H1 (cell line): ENCODE results near the gene NSFL1C.

Source experiments
- CHD1 ChIP-seq: IDR thresholded peaks from 2 replicates; pipeline ENCODE4 v1.6.1; 2012; ENCODE audit warnings: low read depth, low read length, improper control_type of control experiment
- HDAC2 ChIP-seq, 2 experiments: fragments of 300-600 bp in 1 of 2; sonication (generic) in 1 of 2; IDR thresholded peaks; 2 replicates each; pipeline ENCODE4 v1.6.1; 2011 to 2012; ENCODE audit warnings: low read depth in 2 of 2, low read length in 2 of 2, mild to moderate bottlenecking in 2 of 2, moderate library complexity in 2 of 2, borderline replicate concordance in 1 of 2, inconsistent platforms in 1 of 2
- POLR2A ChIP-seq, 2 experiments: IDR thresholded peaks; 1 replicate in 1 of 2; 2 replicates in 1 of 2; pipeline ENCODE4 v1.6.1; 2011; ENCODE audit warnings: low read depth in 2 of 2, low read length in 2 of 2, mild to moderate bottlenecking in 2 of 2; ENCODE audit errors: control extremely low read depth in 1 of 2
- RFX5 ChIP-seq: IDR thresholded peaks from 2 replicates; pipeline ENCODE4 v1.6.1; 2011; ENCODE audit warnings: low read depth, low read length, improper control_type of control experiment, borderline replicate concordance
- TEAD4 ChIP-seq: IDR thresholded peaks from 2 replicates; pipeline ENCODE4 v1.6.1; 2012; ENCODE audit warnings: low read depth, low read length, inconsistent platforms, mixed read lengths
- TF ChIP-seq, protein P1 (sequence below), 3 experiments: IDR thresholded peaks; 1 replicate in 2 of 3; 2 replicates in 1 of 3; pipeline versions ENCODE4 v1.5.1 to v1.6.1; 2011; ENCODE audit warnings: low read length in 3 of 3, mild to moderate bottlenecking in 3 of 3, inconsistent platforms in 2 of 3, low read depth in 1 of 3, moderate library complexity in 1 of 3; ENCODE audit not compliant: insufficient read depth in 1 of 3; ENCODE audit errors: control extremely low read depth in 1 of 3
- TF ChIP-seq, protein P2 (sequence below): IDR thresholded peaks from 2 replicates; pipeline ENCODE4 v1.6.1; 2011; ENCODE audit warnings: low read depth, mild to moderate bottlenecking, low read length; ENCODE audit not compliant: insufficient read depth

DNA sequence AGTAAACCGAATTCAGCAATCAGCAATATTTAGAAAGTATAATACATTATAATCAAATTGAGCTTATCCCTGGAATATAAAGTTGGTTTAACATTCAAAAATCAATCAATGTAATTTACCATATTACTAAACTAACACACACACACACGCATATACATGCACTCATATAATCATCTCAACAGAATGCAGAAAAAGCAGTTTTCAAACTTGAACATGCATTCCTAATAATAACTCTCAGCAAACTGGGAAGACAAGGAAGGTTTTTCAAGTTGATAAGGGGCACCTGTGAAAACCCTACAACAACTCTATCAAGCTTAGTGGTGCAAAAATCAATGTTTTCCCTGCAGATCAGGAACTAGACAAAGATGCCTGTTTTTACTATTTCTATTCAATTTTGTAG is 19.9 kb upstream of the NSFL1C start:
- TF ChIP-seq CHD1 (no peak), POLR2A (IDR thresholded peaks at IDR 0.05; ENCODE audit: control extremely low read depth in 1 of 2, low read depth in 2 of 2, low read length in 2 of 2) (no peak), HDAC2 (IDR thresholded peaks at IDR 0.05; ENCODE audit: borderline replicate concordance in 1 of 2, low read depth in 2 of 2, low read length in 2 of 2) (no peak), TEAD4 (no peak), RFX5 (no peak)
- TF ChIP-seq, protein P1, sequence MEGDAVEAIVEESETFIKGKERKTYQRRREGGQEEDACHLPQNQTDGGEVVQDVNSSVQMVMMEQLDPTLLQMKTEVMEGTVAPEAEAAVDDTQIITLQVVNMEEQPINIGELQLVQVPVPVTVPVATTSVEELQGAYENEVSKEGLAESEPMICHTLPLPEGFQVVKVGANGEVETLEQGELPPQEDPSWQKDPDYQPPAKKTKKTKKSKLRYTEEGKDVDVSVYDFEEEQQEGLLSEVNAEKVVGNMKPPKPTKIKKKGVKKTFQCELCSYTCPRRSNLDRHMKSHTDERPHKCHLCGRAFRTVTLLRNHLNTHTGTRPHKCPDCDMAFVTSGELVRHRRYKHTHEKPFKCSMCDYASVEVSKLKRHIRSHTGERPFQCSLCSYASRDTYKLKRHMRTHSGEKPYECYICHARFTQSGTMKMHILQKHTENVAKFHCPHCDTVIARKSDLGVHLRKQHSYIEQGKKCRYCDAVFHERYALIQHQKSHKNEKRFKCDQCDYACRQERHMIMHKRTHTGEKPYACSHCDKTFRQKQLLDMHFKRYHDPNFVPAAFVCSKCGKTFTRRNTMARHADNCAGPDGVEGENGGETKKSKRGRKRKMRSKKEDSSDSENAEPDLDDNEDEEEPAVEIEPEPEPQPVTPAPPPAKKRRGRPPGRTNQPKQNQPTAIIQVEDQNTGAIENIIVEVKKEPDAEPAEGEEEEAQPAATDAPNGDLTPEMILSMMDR (IDR thresholded peaks at IDR 0.05; ENCODE audit: control extremely low read depth in 1 of 3, insufficient read depth in 1 of 3, low read depth in 1 of 3, low read length in 3 of 3): no peak
- TF ChIP-seq, protein P2, sequence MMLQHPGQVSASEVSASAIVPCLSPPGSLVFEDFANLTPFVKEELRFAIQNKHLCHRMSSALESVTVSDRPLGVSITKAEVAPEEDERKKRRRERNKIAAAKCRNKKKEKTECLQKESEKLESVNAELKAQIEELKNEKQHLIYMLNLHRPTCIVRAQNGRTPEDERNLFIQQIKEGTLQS: no peak
